DLD1 (cell line): Measurements from ENCODE around the gene CD79A.

Experiments
- in situ Hi-C: cut with HindIII; loops from 2 replicates; pipeline ENCODE4 v1.10.0; 2017; ENCODE audit warnings: low sequenced_read_pairs

The CD79A gene

DNA sequence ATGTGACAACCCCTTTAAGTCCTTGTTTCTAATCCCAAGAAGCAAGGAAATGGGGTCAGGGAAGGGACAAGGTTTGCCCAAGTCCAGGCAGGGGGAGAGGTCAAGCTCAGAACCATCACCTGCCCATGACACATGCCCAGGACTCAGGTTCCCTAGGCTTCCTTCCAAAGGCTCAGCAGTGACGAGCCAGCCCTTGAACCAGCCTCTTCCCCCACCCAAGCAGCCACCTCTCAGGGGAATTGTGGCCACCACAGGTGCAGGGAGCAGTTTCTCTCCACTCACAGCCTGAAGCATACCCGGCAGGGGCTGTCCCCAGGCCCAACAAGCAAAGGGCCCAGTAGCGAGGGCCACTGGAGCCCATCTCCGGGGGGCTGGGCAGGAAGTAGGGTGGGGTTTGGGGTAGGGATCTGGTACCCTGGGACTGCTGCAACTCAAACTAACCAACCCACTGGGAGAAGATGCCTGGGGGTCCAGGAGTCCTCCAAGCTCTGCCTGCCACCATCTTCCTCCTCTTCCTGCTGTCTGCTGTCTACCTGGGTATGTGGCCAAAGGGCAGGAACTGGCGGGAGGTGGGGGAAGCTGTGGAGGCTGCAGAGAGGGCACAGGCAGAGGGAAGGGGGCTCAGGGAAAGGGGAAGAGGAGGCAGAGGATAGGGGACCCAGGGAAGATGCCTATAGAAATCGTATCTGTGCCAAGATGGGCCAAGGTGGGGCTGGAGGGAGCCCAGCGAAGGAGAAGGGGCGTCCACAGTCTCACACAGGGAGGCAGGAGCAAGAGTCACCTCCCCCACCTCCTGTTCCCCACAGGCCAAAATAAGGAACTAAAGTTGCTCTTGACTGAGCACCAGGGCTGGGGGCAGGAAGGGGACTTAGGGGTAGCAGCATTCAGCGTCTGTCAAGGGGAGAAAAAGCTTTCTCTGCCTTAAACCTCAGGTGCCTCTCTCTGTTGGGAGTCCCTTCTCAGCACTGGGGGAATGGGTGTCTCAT is at the start of gene CD79A:
CD79A (plus strand) TSS at position 433 of the 986 bp plus-strand sequence; CDS start at position 459, 26 bp downstream.
- in situ Hi-C loops = no loop called here

DNA sequence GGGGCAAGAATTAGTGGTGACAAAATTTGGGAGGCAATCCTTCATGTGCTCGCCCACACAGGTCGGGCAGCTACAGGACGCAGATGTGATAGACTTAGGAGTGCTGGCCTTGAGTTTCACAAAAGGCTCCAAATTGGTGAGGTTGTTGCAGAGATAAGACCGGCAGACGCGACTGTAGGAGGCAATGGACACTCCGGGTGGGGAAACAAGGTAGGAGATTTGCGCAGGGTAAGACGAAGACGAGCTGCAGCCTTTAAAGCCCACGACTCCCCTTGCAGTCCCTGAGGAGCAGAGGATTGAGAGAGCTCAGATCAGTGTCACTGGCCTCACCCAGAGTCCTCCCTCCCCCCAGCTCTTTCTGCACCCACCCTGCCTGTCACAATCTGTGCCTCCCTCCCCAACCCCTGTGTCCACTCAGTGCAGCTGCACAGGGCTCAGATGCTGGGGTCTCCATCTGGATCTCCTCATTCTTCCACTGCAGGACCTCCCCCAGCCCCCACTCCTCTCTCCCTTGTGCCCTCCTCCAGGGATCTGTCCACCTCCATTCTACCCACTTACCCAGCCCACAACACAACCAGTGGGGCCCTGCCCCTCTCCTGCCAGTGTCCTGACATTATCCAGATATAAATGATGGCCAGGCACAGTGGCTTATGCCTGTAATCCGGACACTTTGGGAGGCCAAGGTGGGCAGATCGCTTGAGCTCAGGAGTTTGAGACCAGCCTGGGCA is 38.9 kb upstream of the CD79A start:
- in situ Hi-C loops = no loop called here

DNA sequence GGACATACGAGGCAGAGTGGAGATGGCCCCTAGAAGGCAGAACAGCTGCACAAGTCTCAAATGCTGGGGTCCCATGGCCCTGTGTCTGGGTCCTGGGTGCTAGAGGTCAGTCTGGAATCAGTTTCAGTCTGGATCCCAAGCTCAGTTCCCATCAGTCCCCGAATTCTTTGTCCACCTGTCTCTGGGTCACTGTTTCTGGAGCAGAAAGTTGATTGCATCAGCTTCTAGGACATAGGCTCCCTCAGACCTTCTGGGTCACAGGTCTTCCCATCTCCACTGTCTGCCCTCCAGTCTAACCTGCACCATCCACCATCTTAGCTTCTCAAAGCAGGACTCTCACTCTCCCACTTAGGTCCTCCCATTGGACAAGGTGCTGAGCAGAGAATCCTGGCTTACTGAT is 37.9 kb upstream of the CD79A start:
- in situ Hi-C loops = no loop called here

DNA sequence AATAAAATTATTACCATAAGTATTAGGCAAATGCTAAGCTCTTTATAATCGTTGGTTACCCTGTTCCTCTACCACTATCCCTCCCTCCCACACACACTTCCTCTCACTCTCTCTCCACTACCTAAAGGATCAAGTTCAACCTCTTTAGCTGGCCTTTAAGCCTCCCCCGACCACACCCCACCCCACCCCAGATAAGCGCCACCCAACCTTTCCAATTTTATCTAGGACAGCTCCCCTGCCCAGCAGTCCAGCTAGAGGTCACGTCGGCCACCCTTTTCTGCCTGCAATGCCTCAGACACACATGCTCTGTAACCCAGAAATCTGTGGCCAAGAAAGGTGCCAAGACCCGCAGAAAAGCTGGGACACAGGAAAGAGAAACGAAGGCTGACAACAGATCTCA is 33.7 kb upstream of the CD79A start:
- in situ Hi-C loops = no loop called here

DNA sequence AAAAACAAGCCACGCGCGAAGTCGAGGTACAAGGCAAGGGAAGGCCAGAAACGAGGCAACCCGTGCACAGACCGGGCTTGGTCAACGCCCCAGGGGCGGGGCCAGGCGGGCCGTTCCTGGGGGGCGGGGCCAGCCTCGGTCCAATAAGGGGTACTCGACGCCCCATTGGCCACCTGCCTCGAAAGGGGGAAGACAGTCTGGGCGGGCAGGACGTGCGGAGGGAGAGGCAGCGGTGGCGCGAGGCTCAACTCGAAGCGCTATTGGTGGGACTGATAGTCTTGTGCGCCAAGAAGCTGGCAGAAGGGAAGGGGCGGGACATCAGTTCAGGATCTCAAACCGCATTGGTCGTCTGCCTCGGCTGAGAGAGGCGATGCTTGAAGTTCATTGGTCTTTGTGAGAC is 32.5 kb upstream of the CD79A start, which contains the start of gene LYPD4:
LYPD4 (minus strand) TSS at position 83 of the 400 bp plus-strand sequence. CDS start 5,398 bp downstream, outside the sequence.
- in situ Hi-C loops = no loop called here

DNA sequence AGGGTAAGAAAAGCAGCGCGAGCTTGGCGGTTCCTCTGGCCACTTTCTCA is 32.3 kb upstream of the CD79A start, which contains the start of gene DMRTC2:
DMRTC2 (plus strand) TSS at position 42 of the 50 bp plus-strand sequence. CDS start 2,387 bp downstream, outside the sequence.
- in situ Hi-C loops = no loop called here

DNA sequence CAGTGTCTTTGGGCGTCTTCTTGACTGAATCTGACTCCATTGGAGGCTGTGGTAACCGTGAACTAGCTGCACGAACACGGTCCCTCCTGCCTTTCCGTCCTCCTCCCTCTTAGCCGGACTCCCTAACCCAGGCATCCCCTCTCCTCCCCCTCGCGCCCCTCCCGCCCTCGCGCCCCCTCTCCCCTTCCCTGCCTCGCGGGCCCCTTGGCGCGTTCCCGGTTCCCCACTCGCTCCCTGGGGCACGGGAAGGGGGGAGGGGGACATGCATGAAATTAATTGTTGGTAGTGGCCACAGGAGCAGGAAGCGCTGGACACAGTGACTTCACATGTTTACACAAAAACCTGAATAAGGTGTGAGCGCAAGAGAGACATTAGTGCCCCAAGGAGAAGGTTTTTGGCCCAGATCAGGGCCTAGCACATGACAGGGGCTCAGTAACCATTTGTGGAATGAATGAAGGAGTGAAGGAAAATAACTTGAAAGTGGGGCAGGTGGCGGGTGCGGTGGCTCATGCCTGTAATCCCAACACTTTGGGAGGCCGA is 32.0 kb upstream of the CD79A start:
- in situ Hi-C loops = no loop called here

DNA sequence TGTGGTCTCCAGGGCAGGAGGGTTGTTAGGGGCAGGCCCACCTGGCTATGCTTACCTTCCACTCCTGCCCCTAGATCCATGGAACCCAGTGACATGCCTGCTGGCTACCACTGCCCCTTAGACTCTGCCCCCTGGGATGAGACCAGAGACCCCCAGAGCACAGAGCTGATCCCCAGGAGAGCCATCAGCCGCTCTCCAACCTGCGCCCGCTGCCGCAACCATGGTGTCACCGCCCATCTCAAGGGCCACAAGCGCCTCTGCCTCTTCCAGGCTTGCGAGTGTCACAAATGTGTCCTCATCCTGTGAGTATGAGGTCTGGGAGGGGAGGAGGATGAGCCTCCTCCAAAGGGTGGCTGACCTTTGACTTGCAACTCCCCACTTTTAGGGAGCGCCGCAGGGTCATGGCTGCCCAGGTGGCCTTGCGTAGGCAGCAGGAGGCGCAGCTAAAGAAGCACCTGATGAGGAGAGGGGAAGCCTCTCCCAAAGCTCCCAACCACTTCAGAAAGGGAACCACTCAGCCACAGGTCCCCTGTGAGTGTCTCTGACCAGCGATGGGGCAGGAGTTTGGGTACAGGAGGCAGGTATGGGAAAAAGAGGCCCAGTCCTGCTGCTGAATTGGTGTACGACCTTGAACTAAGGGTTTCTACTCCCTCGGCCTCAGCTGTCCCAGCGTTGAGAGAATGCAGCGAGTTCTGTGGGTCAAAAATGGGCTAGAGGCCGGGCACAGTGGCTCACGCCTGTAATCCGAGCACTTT is 29.6 kb upstream of the CD79A start:
- in situ Hi-C loops = no loop called here

DNA sequence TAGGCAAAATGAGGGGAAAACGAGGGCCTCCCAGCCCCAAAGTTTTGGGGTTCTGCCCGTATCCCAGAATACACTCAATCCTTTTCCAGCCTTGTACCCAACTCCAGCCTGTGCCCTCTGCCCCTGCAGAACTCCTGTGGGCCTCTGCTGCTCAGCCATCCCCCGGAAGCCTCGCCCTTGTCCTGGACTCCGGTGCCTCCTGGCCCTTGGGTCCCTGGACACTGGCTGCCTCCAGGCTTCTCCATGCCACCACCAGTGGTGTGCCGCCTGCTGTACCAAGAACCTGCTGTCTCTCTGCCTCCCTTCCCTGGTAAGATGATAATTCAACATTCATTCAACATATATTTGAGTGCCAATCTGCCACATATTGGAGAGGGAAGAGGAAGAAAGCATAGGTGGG is 28.4 kb upstream of the CD79A start:
- in situ Hi-C loops = no loop called here

DNA sequence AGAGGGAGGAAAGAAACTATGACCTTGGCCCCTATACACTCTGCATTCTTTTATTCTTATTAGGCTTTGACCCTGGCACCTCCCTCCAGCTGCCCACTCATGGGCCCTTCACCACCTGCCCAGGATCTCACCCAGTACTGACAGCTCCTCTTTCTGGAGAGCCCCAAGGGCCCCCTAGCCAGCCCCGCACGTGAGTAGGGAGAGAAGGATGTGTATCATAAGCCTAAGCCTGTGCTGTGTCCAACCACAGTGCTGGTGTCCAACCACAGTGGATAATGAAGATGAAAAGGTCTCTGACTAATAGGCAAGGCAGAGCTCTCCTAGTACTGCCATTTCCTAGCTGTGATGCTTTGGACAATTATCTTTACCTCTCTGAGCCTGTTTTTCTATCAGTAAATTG is 28.0 kb upstream of the CD79A start:
- in situ Hi-C loops = no loop called here

DNA sequence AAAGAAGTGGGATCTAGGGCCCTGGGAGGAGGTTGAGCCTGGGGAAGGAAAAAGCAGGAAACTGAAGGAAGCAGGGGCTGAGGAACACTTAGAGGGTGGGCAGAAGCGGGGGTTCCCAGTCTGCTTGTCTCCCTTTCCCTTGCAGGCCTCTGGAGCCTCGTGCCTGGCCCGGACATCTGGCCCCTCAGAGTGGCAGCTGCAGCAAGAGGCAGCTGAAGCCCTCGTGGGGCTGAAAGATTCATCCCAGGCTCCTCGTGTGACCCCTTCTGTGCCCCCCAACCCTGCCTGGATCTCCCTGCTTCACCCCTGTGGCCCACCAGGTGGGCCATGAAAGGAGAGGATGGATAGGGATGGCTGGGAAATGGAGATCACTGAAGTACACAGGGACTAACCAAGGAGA is 26.7 kb upstream of the CD79A start:
- in situ Hi-C loops = loop anchor here (10.0 kb wide), 1 partner anchor 104 kb away; the partner anchor contains the start of gene RABAC1

DNA sequence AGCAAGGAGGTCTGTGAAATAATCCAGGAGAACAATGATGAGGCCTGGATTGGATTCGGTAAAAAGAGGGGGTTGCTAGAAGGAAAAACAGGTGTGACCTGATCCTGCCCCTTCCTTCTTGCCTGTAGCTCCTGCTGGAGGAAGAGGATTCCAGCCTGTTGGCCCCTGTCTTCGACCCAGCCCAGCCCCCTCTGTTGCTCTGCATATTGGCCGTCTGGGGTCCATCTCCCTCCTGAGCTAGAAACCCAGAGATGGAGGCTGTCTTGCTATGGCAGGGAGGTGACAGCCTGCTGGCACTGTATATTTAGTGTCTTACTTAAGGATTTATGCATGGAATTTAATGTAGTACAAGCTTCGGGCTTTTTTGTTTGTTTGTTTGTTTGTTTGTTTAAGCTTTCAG is 25.6 kb upstream of the CD79A start:
- in situ Hi-C loops = loop anchor here (10.0 kb wide), 1 partner anchor 103 kb away; the partner anchor contains the start of gene RABAC1

DNA sequence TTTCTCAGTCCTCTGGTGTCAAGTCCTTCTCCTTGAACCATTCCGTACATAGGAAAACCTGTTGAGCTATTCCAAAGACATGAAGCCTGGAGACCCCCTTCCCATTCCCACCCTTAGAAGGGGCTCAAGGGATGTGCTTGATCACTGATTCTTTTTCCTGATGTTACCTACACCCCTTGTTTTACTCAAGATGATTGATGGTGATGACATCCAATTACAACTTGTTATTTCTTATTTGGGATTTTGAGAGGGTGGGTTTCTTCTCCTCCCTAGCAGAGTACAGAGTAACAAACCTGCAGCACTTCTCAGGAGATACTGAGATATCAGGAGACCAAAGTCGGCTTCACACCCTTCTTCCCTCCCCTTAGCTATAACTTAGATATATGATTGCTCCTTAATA is 23.7 kb upstream of the CD79A start:
- in situ Hi-C loops = loop anchor here (10.0 kb wide), 1 partner anchor 101 kb away; the partner anchor contains the start of gene RABAC1

DNA sequence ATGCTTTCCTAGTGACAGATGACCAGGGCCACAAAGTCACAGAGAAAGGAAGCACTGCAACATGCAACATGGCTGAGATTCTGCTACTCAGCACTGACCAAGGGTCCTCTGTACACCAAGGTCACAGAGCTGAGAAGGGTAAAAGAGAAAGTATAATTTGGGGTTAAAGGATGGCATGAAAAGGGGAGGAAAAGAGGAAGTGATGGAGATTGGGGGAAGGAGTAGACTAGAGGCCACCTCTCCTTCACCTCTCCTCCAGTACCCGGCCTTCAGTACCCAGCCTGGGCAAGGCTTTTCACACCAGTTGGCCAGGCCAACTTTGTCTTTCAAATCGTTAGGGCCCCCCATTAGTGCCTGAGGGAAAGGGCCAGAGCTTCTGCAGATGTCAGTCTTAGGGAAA is 23.3 kb upstream of the CD79A start:
- in situ Hi-C loops = loop anchor here (10.0 kb wide), 1 partner anchor 101 kb away; the partner anchor contains the start of gene RABAC1

DNA sequence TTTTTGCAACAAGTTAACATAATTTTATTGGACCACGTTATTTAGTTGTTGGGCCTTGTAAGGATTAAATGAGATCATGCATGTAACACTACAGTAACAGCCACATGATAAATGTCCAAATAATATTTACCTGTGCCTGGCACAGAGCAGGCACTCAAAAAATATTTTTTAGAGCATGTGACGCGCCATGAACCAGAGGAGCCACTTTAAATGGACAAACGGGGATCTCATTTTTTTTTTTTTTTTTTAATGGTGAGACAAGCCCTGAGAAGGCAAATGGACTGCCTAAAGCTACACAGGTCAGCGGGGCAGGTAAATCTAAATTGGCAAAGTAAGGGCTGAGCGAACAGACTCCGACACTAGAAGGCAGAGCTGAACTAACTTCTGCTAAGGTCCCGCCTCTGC is 17.9 kb upstream of the CD79A start:
- in situ Hi-C loops = loop anchor here (10.0 kb wide), 1 partner anchor 96 kb away; the partner anchor contains the start of gene RABAC1

DNA sequence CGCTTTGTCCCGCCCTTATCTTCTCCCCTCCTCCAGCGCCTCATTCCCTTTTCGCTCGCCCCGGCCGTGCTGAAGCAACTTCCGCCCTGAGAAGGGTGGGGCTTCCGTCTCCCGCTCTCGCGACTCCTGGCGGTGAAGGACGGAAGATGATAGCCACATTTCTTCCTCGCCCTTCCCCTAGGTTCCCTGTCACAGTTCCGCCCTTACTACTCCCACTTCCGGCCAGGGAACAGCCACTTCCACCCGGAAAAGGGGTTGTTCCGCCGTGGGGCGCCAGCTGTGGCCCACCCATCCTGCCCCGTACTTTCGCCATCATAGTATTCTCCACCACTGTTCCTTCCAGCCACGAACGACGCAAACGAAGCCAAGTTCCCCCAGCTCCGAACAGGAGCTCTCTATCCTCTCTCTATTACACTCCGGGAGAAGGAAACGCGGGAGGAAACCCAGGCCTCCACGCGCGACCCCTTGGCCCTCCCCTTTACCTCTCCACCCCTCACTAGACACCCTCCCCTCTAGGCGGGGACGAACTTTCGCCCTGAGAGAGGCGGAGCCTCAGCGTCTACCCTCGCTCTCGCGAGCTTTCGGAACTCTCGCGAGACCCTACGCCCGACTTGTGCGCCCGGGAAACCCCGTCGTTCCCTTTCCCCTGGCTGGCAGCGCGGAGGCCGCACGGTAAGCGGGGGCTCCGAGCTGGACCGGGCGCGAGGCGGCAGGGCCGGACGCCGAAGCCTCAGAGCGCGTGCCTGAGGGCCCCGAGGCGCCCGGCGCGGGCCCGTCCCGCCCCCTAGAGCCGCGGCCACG is 17.3 kb upstream of the CD79A start, which contains the start of gene RPS19:
RPS19 (plus strand) TSS at position 638 of the 801 bp plus-strand sequence. CDS start 520 bp downstream, outside the sequence.
- in situ Hi-C loops = loop anchor here (10.0 kb wide), 1 partner anchor 95 kb away; the partner anchor contains the start of gene RABAC1

DNA sequence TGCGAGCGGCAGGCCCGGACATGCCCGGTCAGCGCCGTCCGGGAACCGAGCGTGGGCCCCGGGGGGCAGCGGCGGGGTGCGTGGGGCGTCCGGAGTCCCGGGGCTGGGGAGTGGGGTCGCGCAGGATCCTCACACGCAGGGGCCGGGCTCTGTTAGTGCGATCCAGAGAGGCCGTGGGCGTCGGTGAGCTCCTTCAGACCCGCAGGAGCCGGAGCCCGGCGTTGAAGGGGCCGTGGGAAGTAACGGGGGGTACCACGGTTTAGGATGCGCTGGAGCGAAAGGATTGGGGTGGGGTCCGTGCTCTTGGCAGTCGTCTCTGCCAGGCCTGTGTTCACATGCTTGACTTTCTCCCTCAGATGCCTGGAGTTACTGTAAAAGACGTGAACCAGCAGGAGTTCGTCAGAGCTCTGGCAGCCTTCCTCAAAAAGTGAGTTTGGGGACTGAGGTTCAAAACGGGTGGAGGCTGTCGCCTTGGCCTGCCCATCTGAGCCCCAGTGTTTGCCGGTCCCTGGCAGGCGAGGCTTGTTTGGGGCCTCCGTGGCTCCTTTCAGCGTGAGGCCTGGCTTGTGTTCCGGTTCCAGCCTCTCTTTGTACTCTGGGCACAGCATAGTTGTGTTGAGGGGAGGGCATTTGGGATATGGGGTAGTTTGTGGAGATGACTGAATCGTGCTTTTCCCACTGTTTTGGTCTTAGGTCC is 16.5 kb upstream of the CD79A start:
- in situ Hi-C loops = no loop called here

DNA sequence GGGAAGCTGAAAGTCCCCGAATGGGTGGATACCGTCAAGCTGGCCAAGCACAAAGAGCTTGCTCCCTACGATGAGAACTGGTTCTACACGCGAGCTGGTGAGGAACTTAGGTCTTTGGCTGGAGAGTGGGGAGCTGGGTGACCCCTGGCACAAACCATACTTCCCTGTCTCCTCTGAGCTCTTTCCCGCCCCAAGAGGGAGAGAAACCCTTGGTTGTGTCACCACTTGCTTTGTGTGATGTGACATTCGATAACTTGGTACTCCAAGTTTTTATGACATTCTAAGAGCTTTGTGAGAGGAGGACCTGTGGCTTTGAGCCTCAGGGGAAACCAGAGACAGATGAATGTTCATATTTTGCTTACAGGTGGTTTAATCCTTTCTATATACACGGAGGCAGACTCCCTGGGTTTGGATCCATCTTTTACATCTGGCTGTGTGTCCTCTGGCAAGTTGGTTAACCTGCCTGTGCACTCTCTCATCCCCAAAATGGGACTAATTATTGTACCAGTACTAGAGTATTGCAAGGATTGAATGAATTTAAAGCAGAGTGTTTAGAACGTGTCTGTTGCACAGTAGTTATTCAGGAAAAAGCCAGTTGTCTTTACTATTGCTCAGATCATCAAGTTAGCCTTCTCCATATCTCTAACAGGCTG is 15.8 kb upstream of the CD79A start:
- in situ Hi-C loops = no loop called here

DNA sequence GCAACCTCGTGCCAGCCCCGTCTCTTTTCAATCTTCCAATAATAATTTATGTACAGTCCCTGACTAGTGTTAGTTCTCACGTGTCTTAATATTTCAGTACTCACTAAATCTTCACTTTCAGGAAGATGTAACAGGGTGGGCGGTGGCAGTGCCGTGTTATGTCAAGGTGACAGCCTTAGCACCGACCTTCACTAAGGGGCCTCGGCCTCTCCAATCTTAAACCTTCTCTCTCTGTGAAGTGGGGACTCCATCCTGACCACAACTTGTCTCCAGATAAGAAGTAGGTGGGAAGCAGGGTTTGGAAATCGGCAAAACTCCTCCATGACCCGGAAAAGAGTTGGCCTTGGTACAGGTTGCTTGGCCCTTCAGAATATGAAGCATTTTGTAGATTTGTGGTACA is 15.2 kb upstream of the CD79A start:
- in situ Hi-C loops = no loop called here
